Measurements from ENCODE around the gene RAPGEF4.
A peak's percentile ranks its signal among the peaks of the same experiment; 100 is the strongest.

Gene RAPGEF4

GRCh38 chr2:172967036-172967982 lies 231.7 kb downstream of the RAPGEF4 start:
- DNase-seq (ENCODE audit: low spot score), result no peak

DNA sequence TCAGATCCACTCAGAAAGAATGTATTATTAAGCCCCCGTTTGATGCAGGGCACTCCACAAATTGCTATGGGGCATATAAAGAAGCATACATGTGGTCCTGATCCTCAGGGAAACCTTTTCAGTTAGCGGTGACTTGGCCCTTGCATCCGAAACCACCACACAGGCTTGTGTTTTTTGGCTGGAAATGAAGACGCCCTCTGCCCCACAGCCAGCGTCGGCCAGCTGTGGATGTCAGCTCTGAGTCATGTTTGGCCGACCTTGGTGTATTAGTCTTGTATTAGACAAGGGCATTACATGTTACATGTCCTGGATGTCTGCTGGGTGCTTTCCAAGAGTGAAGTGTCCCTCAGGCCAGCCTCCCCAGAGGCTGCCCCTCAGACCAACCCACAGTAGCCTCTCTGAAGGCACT lies 232.4 kb downstream of the RAPGEF4 start:
- no peak for DNase-seq (ENCODE audit: low spot score)

- no peak for DNase-seq (ENCODE audit: low spot score)
Measured at GRCh38 chr2:172969166-172969565, 233.5 kb downstream of the RAPGEF4 start.

GRCh38 chr2:172969609-172970008 lies 234.0 kb downstream of the RAPGEF4 start:
- DNase-seq (ENCODE audit: low spot score), result no peak

GRCh38 chr2:172970660-172971059 lies 235.0 kb downstream of the RAPGEF4 start:
- DNase-seq (ENCODE audit: low spot score), result peak; percentile 43

GRCh38 chr2:172972005-172972619 lies 236.5 kb downstream of the RAPGEF4 start:
- DNase-seq (ENCODE audit: low spot score), result peak; percentile 56

DNA sequence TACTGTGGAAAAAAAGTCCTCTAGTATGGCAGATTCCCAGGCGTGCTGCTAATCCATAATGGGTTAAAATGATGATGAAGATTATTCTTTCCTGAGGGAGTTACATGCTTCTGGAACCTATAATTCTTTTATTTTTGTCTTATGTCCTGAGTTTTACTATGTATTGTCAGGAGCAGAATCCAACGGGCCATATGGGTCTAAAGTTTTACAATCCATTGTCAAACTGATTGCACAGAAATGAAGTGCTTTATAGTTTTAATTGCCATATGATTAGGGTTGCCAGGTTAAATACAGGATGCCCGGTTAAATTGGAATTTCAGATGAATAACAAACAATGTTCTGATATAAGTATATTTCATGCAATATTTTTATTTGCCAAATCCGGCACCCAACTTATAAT lies 239.1 kb downstream of the RAPGEF4 start:
- no peak for DNase-seq (ENCODE audit: low spot score)

GRCh38 chr2:172976116-172976515 lies 240.5 kb downstream of the RAPGEF4 start:
- DNase-seq (ENCODE audit: low spot score), result no peak

- no peak for DNase-seq (ENCODE audit: low spot score)
Measured at GRCh38 chr2:172976816-172977215, 241.2 kb downstream of the RAPGEF4 start.

GRCh38 chr2:172977270-172978062 lies 241.8 kb downstream of the RAPGEF4 start:
- DNase-seq (ENCODE audit: low spot score), result no peak

DNA sequence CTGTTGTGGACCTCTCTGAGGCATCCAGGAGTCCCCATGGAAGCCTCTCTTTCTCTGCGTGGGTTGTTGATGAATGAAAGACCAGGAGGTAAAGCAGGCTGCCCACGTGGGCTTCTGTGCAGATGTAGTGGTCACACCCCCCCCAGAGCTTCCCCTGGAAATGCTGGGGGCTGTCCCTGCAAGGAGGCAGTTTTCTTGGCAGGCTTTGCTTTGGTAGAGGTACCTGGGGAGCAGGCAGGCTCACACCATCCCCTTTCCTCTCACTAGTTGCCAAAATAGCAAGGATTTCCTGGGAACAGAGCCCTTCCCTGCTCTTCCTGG lies 242.4 kb downstream of the RAPGEF4 start:
- no peak for DNase-seq (ENCODE audit: low spot score)

DNA sequence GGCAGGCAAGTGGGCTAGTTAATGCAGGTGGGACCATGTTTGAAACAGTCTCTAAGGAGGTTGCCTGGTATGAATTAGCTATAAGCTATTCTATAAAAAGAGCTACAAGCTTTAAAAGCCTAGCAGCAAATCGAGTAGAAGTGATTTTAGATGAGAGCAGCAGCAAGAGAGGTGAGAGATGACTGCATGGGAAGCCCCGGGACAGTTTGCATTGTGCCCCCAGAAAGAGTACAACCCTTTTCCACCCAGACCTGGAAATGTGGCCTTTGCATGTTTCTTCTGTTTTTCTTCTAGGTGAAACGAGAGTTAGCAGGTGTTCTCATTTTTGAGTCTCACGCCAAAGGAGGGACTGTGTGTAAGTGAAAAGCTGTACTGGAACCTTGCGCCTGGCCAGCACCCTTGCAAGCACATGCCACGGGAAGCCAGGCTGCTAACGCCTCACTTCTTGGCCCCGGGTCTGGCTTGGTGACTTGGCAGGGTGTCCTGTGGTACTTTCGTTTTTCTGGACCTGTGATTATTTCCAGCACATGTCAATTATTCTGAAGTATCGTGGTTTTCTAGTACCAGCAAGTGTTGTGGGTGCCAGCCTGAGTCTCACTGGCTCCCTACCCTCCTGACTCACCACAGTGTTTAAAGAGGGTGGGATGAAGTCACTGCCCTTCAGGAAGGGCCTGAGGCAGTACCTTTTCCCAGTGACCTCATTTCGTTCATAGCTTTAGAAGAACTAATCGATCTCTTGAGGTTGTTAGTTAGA lies 249.7 kb downstream of the RAPGEF4 start:
- DNase-seq (ENCODE audit: low spot score), result peak; percentile 1

GRCh38 chr2:172986040-172986439 lies 250.4 kb downstream of the RAPGEF4 start:
- DNase-seq (ENCODE audit: low spot score), result peak; percentile 6

GRCh38 chr2:172988728-172989127 lies 253.1 kb downstream of the RAPGEF4 start:
- no peak for DNase-seq (ENCODE audit: low spot score)

GRCh38 chr2:172991031-172991430 lies 255.4 kb downstream of the RAPGEF4 start:
- no peak for DNase-seq (ENCODE audit: low spot score)

- DNase-seq (ENCODE audit: low spot score), result no peak
Measured at GRCh38 chr2:172993139-172993538, 257.5 kb downstream of the RAPGEF4 start.

GRCh38 chr2:172993931-172994717 lies 258.5 kb downstream of the RAPGEF4 start:
- DNase-seq (ENCODE audit: low spot score), result no peak

- DNase-seq (ENCODE audit: low spot score), result no peak
Measured at GRCh38 chr2:172994864-172995263, 259.2 kb downstream of the RAPGEF4 start.

GRCh38 chr2:172995323-172996244 lies 259.9 kb downstream of the RAPGEF4 start:
- no peak for DNase-seq (ENCODE audit: low spot score)

- no peak for DNase-seq (ENCODE audit: low spot score)
Measured at GRCh38 chr2:172996387-172996961, 260.8 kb downstream of the RAPGEF4 start.
